NCI-H460 (cell line): ENCODE measurements around the gene ASCL4. TPM values are rescaled to one million over a fixed set of nuclear protein-coding genes. Genes with fewer than 3 reads are reported as not detected.

ENCODE experiments used
- DNase-seq: peaks from one replicate; pipeline ENCODE4 v3.0.0-alpha.2; 2016; ENCODE audit warnings: low read depth; ENCODE audit errors: extremely low read depth
- total RNA-seq: library from RNA; depleted of rRNA; stranded (reverse); fragments of >200 nt; shearing (Covaris generic); gene quantifications from 2 replicates; pipeline ENCODE4 v1.2.3, GENCODE V29; 2014

The ASCL4 gene
- total RNA-seq, 1 experiment from 2014 or later: not detected

DNA sequence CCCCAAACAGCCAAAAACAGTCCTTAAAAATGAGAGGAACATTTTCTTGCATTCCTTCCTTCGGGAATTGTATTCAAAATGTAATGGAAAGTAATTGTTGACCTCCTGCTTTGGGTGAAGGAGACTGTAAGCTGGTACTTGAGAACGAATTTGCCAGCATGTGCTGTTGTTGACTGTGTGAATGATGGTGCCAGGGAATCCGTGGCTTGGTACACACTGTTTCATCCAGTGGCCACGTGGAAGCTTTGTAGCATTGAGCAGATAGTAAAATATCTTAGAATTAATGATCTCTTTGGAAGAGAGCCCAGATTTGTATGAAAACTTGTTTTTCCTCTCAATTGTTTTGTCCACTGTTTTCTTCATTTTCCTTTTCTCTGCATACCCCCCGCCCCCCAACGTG, 1.7 kb downstream of the ASCL4 start:
- DNase-seq: no peak

DNA sequence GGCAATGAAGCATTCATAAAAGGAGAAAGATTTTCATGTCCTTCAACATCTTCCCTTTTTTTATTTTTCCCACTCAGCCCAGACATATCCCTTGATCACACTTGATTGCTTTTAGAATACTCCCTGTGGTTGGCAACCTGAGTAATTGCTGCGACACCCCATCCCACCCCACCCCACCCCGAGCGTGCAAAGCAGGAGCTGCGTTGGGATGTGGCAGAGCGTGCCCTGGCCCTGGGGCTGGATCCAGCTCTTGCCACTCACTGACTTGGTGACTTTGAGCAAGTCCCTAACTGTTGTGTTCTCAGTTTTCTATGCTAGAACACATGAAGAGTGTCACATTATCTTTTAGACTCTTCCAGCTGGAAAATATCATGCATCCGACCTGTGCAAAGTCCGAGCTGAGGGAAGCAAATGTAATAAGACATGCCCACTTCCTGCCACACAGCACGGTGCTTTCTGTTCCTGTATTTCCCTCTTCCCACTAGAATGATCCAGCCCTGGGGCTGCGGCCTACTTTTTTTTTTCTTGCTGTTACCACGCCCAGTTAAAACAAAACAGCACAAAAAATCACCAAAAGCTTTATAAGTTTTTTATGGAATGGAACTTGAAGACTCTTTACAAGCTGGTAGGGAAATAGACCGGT, 4.0 kb downstream of the ASCL4 start:
- no peak for DNase-seq

DNA sequence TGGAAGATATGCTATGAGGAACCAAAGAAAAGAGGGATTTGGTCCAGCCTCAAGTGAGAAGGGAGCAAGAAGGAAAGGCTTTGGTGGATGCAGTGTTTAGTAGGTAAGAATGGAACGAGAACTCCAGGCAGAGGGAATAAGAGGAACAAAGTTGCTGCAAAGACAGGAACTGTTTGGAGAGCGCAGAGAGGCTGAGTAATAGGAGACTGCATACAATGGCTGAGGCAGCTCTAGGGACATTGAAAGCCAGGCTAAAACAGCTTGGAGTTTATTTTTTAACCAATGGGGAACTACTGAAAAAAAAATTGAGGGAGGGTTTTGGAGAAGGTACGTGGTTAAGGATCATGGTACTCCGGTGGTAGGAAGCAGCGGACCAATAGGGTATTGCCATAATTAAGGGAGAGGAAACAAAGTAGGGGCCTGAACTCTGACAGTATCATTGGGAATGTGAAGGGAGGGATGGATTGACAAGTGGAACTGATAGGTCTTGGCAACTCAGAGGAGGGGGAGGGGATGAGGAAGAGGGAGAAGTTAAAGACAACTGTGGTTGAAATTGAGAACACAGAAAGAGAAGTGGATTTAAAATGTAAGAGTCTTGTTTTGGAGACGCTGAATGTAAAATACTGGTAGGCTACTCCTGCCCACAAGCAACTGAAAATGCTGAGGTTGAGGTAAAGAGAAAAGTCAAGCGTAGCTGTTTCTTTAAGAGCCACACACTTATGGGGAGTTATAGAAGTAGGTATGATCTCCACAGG, 4.8 kb downstream of the ASCL4 start:
- DNase-seq: no peak

DNA sequence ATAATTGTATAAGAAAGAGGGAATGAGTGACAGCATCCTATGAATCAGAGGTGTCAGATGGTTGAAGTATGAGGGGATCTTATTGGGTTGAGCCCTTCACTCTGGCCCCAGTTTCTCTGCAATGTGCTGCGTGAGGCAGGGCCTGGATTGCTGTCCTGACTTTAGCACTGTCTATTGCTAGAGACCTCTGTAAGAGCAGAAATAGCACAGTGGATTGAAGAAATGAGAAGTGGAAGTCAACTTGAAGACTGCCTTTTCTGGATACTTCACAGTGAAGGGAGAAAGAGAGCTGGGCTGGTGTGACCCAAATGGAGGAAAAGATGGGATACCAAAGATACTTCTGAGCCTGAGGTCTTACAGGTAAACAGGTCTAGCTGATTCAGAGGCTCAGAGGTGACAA, 5.8 kb downstream of the ASCL4 start:
- DNase-seq: no peak

DNA sequence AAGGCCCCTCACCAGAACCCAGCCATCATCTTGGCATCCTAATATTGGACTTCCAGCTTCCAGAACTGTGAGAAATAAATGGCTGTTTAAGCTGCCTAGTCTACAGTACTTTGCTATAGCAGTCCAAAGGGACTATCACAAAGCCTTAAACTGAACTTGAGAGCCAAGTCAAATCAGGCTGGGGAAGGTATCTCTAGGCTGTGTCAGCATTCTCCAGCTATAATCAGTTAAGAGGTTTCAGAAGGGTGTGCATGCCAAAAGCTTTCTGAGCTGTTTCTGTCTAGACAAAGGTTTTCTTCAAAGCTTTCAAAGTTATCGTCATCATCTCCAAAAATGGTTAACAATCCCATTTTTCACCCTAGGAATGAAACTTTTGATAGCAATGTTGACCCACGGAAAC, 7.6 kb downstream of the ASCL4 start:
- no peak for DNase-seq

DNA sequence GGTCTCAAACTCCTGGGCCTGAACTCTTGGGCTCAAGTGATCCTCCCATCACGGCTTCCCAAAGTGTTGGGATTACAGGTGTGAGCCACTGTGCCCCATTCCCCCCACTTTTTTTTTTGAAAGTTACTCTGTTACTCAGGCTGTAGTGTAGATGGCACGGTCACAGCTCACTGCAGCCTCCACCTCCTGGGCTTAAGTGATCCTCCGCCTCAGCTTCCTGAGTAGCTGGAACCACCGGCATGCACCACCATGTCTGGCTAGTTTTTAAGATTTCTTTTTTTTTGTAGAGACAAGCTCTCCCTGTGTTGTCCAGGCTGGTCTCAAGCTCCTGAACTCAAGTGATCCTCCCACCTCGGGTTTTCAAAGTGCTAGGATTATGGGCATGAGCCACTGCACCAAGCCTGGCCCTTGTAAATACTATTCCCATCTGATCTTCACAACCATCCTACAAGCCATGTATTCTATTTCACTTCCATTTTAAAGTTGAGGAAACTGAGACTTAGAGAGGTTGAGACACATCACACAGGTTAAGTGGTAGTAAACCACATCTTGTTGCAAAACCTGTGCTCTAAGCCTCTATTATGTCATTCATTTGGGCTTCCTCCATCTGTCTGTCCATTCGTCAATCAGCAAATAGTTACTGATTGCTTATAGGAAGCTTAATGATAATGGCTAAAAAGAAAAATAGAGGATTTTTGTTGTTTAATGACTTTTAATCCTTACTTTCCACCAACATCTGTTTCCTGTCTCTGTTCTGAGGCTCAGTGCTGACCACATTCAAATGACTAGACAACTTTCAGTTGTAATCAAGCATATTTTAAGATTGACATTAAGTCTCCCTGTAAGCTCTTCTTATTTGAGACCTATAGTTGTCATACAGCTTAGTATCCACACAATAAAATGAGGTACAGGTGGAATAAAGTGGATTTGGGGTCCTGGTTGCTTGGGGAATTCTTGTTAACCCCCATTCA, 9.2 kb downstream of the ASCL4 start:
- DNase-seq: no peak

DNA sequence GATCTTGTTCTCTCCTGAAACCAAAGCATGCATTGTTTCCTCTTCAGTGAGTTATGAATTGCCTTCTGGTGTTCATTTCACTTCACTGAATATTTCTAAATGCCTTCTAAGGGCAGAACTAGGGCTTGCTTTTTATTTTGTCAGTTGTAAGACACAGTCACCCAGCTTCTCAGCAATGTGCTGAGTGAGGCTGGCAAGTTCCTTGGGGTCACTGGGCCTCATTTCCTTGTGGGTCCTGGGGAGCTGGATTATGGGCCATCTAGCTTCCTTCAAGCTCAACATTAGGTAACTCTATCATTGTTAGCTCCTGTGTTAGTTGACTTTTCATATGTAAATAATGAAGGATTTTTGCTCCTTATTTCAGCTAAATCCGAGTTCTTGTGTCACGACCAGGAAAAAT, 13.8 kb downstream of the ASCL4 start:
- DNase-seq: no peak

DNA sequence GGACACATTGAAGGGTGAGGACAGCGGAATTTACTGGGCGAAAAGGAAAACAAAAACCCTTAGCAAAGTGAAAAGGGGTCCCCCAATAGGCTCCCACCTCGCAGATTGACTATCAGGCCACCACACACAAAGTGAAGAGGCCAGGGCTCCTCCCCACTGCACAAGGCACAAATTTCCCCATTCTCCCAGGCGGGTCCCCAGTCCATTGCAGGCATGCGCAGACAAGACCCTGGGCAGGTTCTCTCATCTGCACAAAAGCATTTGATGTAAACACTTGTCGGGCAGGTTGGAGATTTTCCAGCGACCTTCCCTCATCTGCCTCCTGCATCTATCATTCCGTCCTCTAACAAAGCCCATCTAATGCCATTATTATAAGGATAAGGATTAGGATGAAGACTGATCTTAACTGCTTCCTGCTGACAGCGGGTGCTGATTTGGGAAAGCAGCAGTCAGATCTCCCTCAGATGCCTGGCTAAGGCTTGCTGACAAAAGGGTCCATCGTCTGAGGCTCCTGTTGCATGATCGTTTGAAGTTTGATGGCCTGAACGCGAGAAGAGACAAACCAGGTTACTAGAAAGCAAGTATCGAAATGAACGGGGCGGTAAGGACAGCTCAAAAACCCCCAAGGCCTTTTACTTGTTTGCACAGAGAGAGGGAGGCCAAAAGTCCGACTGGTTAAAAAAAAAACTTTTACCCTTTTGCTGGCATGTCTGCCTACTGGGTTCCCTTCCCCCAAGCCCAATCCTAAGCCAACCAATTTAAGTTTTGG, 14.4 kb downstream of the ASCL4 start:
- no peak for DNase-seq

DNA sequence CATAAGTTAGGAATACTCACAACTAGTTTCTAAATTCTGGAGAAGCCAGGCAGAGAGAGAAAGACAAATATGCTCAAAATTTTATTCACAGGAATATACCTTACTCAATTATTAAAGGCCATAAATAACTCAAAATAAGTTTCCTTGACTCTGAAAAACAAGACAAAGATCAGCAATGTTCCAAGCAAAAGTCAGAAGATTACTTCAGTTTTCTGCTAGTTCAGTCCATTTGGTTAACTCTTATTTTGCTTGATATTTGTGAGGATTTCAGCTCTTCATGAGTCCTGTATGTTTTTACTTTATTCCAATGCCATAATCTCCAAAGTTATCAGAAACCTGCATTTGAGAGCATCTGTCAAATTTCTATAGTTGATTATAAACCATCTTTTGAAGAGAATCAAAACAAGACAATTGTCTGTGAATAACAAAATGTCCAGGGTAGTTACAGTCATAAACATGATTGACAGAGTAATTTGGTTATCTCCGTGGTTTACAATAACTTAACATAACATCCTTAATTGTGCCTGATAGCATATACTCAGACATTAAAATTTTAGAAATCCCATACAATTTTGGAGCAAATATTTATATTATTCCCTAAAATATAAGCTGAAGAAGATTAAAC, 17.1 kb downstream of the ASCL4 start:
- DNase-seq: no peak

DNA sequence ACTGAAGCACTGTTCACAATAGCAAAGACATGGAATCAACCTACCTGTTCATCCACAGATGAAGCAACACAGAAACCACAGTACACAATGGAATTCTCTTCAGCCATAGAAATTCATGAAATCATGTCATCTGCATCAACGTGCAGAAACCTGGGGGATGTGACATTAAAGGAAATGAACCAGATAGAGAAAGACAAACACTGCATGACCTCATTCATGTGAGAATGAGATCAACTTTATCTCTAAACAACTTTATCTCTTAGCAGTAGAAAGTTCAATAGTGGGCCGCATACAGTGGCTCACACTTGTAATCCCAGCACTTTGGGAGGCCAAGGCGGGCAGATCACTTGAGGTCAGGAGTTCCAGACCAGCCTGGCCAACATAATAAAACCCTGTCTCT, 19.9 kb downstream of the ASCL4 start:
- DNase-seq: no peak

DNA sequence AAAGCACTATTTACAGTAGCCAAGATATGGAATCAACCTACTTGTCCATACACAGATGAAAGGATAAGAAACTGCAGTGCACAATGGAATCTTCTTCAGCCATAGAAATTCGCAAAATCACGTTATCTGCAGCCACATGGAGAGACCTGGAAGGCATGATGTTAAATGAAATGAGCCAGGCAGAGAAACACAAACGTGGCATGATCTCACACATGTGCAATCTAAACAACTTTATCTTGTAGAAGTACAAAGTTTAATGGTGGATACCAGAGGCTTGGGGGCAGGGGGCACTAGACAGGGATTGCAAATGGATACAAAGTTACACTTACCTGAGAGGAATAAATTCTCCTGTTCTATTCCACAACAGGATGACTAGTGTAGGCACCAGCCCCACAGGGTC, 24.1 kb downstream of the ASCL4 start:
- no peak for DNase-seq

DNA sequence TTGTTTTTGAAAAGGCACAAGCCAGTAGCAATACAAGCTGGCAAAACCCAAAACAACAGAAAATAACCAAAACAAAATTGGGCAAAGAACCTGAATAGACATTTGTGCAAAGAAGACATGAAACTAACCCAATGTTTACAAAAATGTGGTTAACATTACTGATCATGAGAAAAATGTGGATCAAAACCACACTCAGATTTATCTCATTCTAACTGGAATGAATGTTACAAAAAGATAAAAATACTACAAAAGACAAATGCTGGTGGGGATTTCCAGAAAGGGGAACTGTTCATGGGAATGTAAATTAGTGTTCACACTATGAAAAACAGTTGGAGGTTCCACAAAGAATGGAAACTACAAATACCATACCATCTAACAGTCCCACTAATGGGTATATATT, 26.6 kb downstream of the ASCL4 start:
- DNase-seq: no peak

DNA sequence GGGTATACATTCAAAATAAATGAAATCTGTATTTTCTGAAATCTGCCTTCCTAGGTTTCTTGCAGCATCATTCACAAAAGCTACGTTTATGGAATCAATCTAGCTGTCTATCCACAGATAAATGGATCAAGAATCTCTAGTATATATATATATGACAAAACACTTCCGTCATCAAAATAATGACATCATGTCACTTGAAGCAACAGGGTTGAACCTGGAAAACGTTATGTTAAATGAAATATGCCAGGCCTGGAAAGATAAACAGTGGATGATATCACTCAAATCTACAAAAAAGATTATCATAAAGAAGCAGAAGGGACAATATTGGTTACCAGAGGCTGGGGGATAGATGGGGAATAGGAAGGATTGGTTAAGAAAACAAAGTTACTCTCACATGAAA, 28.6 kb downstream of the ASCL4 start:
- no peak for DNase-seq

DNA sequence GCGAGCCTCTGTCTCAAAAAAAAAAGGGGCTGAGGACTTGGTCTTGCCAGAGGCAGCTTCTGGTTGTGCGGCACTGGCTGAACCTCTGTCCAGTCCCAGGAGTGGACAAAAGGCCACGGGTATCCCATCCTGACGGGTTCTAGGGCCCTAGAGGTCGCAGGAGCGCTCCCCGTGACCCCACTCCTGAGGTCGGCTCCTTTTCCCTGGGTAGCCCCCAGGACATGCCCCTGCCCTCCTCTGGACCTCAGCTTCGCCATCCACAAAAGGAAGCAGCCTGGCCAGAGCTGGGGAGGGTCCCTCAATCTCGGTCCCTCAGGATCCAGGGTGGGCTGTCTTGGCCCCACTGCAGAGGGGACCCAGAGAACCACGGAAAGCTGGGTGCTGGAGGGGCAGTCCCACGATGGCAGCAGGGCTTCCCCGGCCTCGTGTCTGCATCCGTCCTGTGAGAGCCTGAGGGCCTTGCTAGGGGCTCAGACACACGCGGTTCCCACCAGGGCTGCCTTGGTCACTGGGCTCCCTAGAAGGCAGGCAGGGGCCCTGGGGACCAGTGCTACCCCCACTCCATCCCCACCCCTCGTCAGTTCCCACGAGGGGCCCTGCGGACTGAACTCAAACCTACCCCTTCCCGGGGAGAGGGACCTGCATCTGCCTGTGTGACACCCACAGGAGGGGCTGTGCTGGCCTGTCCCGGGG, 31.1 kb downstream of the ASCL4 start:
- DNase-seq: no peak

DNA sequence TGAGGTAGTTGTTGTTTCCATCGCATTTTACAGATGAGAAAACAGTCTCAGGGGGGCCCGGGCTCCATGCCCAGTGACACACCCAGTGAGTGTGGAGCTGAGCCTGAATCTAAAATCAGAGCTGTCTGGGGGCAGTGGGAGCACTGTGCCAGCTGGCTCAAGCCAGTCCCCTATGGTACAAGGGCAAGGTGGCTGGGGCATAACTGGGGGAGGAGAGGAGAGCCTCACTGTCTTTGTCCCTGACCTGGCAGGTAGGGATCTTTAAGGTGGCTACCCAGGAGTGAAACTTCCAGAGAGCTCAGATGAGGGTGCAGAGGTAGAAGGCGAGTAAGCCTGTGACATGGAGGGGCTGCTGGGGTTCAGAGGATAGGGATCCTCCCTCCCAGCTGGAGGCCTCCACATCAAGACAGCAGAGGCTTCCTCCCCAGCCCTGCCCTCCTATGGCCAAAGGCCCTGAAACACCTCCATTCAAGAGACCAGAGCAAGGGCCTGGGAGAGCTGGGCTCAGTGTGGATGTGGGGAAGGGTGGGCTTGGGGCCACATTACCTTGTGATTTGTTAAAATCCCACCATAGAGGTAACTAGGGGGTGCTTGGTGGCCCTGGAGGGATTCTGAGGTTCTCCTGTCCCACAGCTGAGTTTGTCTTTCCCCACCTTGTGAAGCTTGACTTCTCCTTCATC, 33.1 kb downstream of the ASCL4 start:
- no peak for DNase-seq

DNA sequence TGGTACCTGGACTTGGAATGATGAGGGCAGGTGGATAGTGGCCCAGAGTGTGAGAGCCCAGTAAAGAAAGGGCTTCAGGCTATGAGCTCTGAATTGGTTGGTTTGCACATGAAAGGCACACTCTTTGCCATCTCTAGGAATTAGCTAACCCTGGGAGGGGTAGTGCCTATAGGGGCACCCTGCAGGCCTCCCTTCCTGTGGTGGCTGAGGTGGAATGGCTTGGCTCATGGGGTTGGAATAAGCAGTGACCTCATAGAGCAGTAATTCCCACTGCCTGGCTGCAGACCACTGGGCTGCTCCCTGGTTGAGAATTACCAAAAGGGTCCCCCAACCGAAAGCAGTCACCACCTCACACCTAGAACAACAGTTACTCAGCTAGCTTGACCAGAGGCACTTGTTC, 42.7 kb downstream of the ASCL4 start:
- DNase-seq: no peak

DNA sequence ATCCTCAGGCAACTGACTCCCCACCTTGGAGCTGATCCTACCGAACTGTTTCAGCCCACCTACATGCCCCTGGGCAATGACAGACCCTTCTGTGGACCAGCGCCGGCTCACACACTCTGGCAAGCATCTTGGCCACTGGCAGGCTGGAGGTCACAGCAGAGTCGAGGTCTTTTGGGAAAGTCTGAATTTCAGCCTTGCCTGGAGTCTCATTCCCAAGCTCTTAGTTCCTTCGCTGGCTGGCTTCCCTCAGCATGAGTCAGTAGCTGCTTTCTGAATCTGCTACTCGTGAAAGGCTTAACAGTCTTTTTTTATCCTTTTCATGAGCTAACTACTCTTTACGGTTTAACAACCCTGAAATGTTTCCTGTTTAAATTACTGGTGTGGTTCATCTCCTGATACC, 44.5 kb downstream of the ASCL4 start:
- DNase-seq: no peak

DNA sequence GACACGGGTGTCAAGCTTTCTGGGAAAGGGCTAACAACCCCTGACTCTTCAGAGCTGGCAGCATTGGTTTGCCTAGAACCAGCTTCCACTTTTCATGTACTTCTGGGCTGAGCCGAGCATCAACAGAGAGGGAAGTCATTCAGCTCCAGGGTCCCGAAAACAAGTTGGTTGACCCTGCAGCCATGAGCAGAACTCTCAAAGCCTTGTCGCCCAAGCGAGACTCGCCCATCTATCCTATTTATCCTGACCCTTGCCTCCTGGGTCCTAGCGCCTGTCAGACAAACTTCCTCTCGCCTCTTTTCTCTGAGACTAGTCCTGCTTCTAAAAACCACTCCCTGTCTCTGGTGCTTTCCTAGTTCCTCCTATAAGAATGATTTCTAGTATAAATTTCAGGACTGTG, 47.9 kb downstream of the ASCL4 start:
- no peak for DNase-seq
